Prostate gland (tissue), 2 donors: ENCODE data around the gene RFTN1. TPM values are rescaled to one million over a fixed set of nuclear protein-coding genes. Genes with fewer than 3 reads are reported as not detected.

Experiments used
- DNase-seq: peaks from one replicate; pipeline ENCODE4 v3.0.0-alpha.2; 2019; ENCODE audit warnings: low spot score
- H3K27ac ChIP-seq, 2 donors: fragments of 200-600 bp; sonication (generic); 2 replicates each; pipeline ENCODE4 v1.5.1; 2017 to 2019
- H3K27me3 ChIP-seq: fragments of 200-600 bp; sonication (generic); replicated peaks from 2 replicates; pipeline ENCODE4 v1.5.1; 2019; ENCODE audit not compliant: insufficient read depth
- H3K36me3 ChIP-seq, 2 donors: fragments of 200-600 bp; sonication (generic); 1 replicate in 1 of 2; 2 replicates in 1 of 2; pipeline versions ENCODE4 v1.5.1 to v1.8.1; 2017 to 2019
- H3K4me1 ChIP-seq: fragments of 200-600 bp; sonication (generic); replicated peaks from 2 replicates; pipeline ENCODE4 v1.5.1; 2019
- H3K4me3 ChIP-seq, 2 donors: fragments of 200-600 bp; sonication (generic); 2 replicates each; pipeline ENCODE4 v1.5.1; 2017 to 2019
- H3K9me3 ChIP-seq: fragments of 200-600 bp; sonication (generic); 2 replicates; pipeline ENCODE4 v1.5.1; 2017
- CTCF ChIP-seq, 4 experiments: fragments of 200-600 bp in 2 of 4; fragments of 450-650 bp in 2 of 4; sonication (generic) in 2 of 4; IDR thresholded peaks; 1 replicate in 3 of 4; 2 replicates in 1 of 4; pipeline ENCODE4 v1.5.1; 2016 to 2019; ENCODE audit warnings: antibody characterized with exemption in 4 of 4, mild to moderate bottlenecking in 2 of 4, moderate library complexity in 2 of 4
- POLR2A ChIP-seq: fragments of 450-650 bp; IDR thresholded peaks from one replicate; pipeline ENCODE4 v1.6.1; 2016; ENCODE audit warnings: antibody characterized with exemption, mild to moderate bottlenecking
- POLR2AphosphoS5 ChIP-seq: sonication (generic); formaldehyde crosslinking; IDR thresholded peaks from one replicate; pipeline ENCODE4 v1.6.1; 2017; ENCODE audit warnings: antibody characterized with exemption
- WGBS: methylation state at CpG from one replicate; pipeline ENCODE4 v1.1.5; 2018; 5-methylcytosine and 5-hydroxymethylcytosine counted together
- intact Hi-C: fragments of 100-400 bp; cut with DNase I; formaldehyde crosslinking; loops from one replicate; pipeline ENCODE4 v1.14.2; 2022
- total RNA-seq, 2 donors: library from RNA; depleted of rRNA; stranded (reverse); fragments of >200 nt; gene quantifications; one replicate each; pipeline ENCODE4 v1.1.0, GENCODE V29; 2016

RFTN1 gene
- total RNA-seq, 2 donors from 2014 or later, result 7.4 to 16.1 TPM

- H3K4me1 ChIP-seq, result no peaks in the 10 kb centered on the region
- H3K9me3 ChIP-seq, result no peaks in the 10 kb centered on the region
- no peak overlapping the region for H3K4me3 ChIP-seq
- intact Hi-C loops, result loop anchor here (10.0 kb wide), 1 partner anchor 116 kb away; no protein-coding TSS in a partner anchor
- H3K27me3 ChIP-seq, result no peaks in the 10 kb centered on the region
- no peak overlapping the region for H3K27ac ChIP-seq
- WGBS, result 79% methylated on average over 6 of the region's 6 CpGs
- H3K36me3 ChIP-seq, result no peaks in the 10 kb centered on the region
- TF ChIP-seq POLR2AphosphoS5 (no peak), POLR2A (no peak), CTCF (IDR thresholded peaks at IDR 0.05) (no peak)
- DNase-seq, result no peak
Observed at GRCh38 chr3:16298891-16299290, 214.6 kb downstream of the RFTN1 start.

GRCh38 chr3:16297997-16298885 lies 215.3 kb downstream of the RFTN1 start:
- Histone ChIP-seq H3K36me3 (no peaks in the 10 kb centered on the region), H3K9me3 (no peaks in the 10 kb centered on the region), H3K4me1 (no peaks in the 10 kb centered on the region), H3K4me3 (no peak overlapping the region), H3K27me3 (no peaks in the 10 kb centered on the region), H3K27ac (no peak overlapping the region)
- 61% methylated on average over 9 of the region's 9 CpGs for WGBS
- no peak for DNase-seq
- TF ChIP-seq POLR2AphosphoS5 (no peak), CTCF (IDR thresholded peaks at IDR 0.05) (no peak), POLR2A (no peak)
- intact Hi-C loops, result loop anchor here (10.0 kb wide), 1 partner anchor 117 kb away; no protein-coding TSS in a partner anchor

DNA sequence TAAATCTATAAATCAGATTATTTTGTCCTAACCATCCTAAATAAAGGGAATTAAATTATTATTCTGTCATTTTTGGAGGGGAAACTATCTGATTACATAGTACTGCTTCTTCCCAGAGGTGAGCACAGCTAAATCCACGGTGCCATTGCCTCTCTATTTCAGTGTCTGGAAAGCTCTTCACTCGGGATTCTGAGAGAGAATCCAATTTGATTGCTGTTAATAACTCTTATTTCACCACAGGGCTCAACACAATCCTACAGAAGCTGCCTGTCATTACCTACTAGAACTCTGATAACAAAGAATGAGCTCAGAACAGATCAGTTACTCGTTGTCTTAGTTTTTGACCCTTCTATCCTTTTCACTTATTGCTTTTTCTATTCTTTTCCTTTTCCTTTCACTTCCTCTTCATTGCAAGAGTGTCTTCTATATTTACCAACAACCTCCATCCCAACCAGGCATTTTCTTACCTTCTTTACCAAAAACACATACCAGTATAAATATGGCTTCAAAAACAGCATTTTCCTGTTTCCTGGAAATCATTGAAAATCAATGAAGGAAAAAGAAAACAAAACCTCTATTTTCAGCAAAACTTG lies 218.1 kb downstream of the RFTN1 start:
- no peak for DNase-seq
- no peak overlapping the region for H3K27ac ChIP-seq
- no peaks in the 10 kb centered on the region for H3K9me3 ChIP-seq
- H3K27me3 ChIP-seq, result no peaks in the 10 kb centered on the region
- intact Hi-C loops, result loop anchor here (10.0 kb wide), 1 partner anchor 119 kb away; no protein-coding TSS in a partner anchor
- 82% methylated on average over 3 of the region's 3 CpGs for WGBS
- no peak for TF ChIP-seq POLR2A
- TF ChIP-seq POLR2AphosphoS5, result no peak
- TF ChIP-seq CTCF (IDR thresholded peaks at IDR 0.05), result no peak
- no peaks in the 10 kb centered on the region for H3K4me1 ChIP-seq
- no peaks in the 10 kb centered on the region for H3K36me3 ChIP-seq
- no peak overlapping the region for H3K4me3 ChIP-seq

- H3K9me3 ChIP-seq, result no peaks in the 10 kb centered on the region
- intact Hi-C loops, result loop anchor here (10.0 kb wide), 1 partner anchor 120 kb away; no protein-coding TSS in a partner anchor
- WGBS, result 92% methylated on average over 5 of the region's 5 CpGs
Observed at GRCh38 chr3:16294844-16295243, 218.7 kb downstream of the RFTN1 start.

More at GRCh38 chr3:16294844-16295243, 218.7 kb downstream of the RFTN1 start:
- H3K27ac ChIP-seq, result no peak overlapping the region
- no peaks in the 10 kb centered on the region for H3K4me1 ChIP-seq
- no peak overlapping the region for H3K4me3 ChIP-seq
- DNase-seq, result no peak
- no peak for TF ChIP-seq POLR2AphosphoS5
- no peak for TF ChIP-seq POLR2A
- no peak for TF ChIP-seq CTCF (IDR thresholded peaks at IDR 0.05)
- no peaks in the 10 kb centered on the region for H3K36me3 ChIP-seq
- H3K27me3 ChIP-seq, result no peaks in the 10 kb centered on the region
